ENCODE results near the gene PABPC4L.
"Not testable (repeated sequence)": the region's sequence is repeated elsewhere in the genome, so short reads cannot be mapped to it uniquely, and the experiment has no call there.

Gene PABPC4L

GRCh38 chr4:134201216-134202161 is at the start of gene PABPC4L:
Gene PABPC4L, minus strand, starts transcription at chr4:134201789. Its CDS starts 770 bp downstream, at chr4:134201019.
- peak; percentile 45 for DNase-seq
- in situ Hi-C loops (cut with HindIII; ENCODE audit: low pct_ligation_motif_present, low pct_unique_long_range_greater_than_20kb, low sequenced_read_pairs), result no loop called here

GRCh38 chr4:134251322-134251721 is 49.7 kb upstream of the PABPC4L start:
- in situ Hi-C loops (cut with HindIII; ENCODE audit: low pct_ligation_motif_present, low pct_unique_long_range_greater_than_20kb, low sequenced_read_pairs), result no loop called here
- no peak for DNase-seq

- DNase-seq, result no peak
- in situ Hi-C loops (cut with HindIII; ENCODE audit: low pct_ligation_motif_present, low pct_unique_long_range_greater_than_20kb, low sequenced_read_pairs), result no loop called here
Observed at GRCh38 chr4:134243742-134244713, 42.4 kb upstream of the PABPC4L start.

DNA sequence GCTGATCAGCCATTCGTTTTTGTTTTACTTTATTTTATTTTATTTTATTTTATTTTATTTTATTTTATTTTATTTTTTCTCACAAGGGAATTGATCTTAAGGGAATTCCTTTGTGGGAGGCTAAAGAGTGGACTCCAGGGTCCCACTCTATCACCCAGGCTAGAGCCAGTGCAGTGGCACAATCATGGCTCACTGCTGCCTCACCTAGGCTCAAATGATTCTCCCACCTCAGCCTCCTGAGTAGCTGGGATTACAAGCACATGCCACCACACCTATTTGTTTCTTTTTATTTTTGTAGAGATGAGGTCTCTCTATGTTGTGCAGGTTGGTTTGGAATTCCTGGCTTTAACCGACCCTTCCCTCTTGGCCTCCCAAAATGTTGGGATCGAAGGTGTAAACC is 17.5 kb upstream of the PABPC4L start:
- in situ Hi-C loops (cut with HindIII; ENCODE audit: low pct_ligation_motif_present, low pct_unique_long_range_greater_than_20kb, low sequenced_read_pairs), result no loop called here

GRCh38 chr4:134216411-134216810 is 14.8 kb upstream of the PABPC4L start:
- DNase-seq, result peak; percentile 29
- in situ Hi-C loops (cut with HindIII; ENCODE audit: low pct_ligation_motif_present, low pct_unique_long_range_greater_than_20kb, low sequenced_read_pairs), result no loop called here

More for the DNA sequence above, 17.5 kb upstream of the PABPC4L start:
- DNase-seq, result no peak

DNA sequence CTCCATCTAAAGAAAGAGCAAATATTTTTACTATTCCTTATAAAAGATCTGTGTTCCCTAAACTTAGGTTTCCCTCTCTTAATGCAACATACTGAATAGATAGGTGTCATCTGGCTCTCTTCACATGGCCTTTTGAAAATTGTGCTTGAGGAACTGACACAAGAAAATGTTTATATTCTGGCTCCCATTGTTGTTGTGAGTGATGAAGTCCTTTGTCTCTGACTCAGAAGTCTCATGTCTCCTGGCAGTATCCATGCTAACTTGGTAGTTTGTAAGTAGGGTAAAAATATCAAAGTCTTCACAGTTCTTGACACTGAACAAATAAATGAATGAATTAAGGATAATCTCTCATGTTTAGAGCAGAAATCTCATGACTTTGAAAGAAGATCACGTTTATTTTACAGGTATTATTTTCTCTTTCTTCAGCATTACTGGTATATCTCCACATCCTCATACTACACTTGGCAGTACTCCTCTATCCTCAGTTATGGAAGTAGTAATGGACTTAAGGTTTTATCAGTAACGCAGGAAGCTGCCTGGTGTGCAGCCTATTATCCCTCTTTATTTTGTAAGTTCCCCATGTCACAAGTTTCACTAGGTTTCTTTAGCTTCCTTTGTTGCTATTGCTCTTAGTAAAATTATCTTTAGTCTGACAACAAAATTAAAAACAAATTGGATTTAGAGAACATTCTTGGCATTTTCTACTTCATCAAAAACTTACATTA is 14.2 kb upstream of the PABPC4L start:
- no peak for DNase-seq
- in situ Hi-C loops (cut with HindIII; ENCODE audit: low pct_ligation_motif_present, low pct_unique_long_range_greater_than_20kb, low sequenced_read_pairs), result no loop called here

DNA sequence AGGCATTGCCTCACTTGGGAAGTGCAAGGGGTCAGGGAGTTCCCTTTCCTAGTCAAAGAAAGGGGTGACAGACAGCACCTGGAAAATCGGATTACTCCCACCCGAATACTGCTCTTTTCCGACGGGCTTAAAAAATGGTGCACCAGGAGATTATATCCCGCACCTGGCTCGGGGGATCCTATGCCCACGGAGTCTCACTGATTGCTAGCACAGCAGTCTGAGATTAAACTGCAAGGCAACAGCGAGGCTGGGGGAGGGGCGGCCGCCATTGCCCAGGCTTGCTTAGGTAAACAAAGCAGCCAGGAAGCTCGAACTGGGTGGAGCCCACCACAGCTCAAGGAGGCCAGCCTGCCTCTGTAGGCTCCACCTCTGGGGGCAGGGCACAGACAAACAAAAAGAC is 6.4 kb upstream of the PABPC4L start:
- in situ Hi-C loops (cut with HindIII; ENCODE audit: low pct_ligation_motif_present, low pct_unique_long_range_greater_than_20kb, low sequenced_read_pairs); DNase-seq: not testable (repeated sequence)

DNA sequence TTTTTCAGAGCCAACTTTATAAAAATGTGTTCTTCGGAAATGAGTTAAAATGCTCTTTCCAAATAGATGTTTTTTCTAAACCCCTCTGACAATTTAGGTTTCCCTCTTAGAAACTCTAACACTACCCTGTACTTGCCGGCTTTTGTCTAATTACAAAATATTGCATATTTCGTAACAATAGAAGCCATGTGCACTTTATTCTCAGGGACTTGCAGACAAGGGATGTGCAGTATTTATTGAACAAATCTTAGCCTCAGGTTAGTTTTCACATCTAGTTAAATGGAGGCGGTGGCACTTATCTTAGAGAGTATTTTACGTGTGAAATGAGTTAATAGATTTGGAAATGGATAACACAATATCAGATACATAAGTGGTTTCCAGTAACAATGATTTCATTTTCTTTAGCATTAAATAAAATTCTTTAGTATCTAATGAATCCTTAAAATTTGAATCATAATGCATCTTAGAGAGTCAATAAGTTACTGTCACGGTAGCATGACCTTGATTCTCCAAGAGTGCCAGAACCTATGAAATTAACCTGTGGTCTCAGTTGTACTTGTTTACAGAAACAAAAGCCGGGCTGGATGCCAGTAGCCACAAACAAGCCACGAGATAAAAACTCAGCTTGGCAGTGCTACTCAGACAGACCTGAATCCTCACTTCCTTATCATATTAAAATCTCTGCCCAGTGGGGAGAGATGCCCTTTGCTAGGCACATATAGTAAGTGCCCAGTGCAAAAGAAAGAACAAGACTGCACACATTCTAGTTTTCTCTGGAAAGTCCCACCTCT is 772 bp upstream of the PABPC4L start:
- DNase-seq, result no peak
- in situ Hi-C loops (cut with HindIII; ENCODE audit: low pct_ligation_motif_present, low pct_unique_long_range_greater_than_20kb, low sequenced_read_pairs), result no loop called here

DNA sequence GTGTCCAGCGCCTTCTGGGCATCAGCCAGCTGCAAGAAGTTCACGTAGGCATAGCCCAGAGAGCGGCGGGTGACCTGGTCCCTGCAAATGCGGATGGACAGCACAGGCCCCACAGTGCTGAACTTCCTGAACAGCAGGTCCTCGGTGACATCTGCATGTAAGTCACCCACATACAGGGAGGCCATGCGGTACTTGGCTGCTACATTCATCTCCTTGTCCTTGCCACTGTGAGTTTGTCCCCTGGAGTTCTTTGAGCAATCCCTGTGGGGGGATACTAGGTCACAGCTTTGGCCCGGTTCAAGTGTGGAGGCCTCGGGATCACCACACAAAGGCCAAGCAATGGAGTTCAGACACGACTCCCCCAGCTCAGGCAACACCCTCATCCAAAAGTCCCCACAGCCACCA is 776 bp downstream of the PABPC4L start:
- DNase-seq, result no peak
- in situ Hi-C loops (cut with HindIII; ENCODE audit: low pct_ligation_motif_present, low pct_unique_long_range_greater_than_20kb, low sequenced_read_pairs), result no loop called here

DNA sequence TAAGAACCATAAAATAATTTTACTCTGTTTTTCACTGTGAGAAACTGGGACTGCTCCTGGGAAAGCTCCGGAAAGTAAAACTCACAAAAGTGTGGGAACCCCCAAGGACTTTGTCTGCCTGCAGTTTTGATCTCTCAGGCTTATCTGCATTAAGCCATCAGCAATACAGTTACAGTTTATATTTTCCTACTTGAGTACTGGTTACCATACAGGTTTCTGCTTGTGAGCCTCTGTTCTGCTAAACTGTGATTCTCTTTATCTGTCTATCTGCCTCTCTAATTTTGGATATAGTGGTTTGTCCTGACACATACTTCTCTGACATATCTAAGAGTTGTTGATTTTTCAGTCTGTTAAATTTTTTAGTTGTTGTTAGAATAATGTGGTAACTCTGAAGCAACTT is 11.6 kb downstream of the PABPC4L start:
- no peak for DNase-seq
- in situ Hi-C loops (cut with HindIII; ENCODE audit: low pct_ligation_motif_present, low pct_unique_long_range_greater_than_20kb, low sequenced_read_pairs), result no loop called here

DNA sequence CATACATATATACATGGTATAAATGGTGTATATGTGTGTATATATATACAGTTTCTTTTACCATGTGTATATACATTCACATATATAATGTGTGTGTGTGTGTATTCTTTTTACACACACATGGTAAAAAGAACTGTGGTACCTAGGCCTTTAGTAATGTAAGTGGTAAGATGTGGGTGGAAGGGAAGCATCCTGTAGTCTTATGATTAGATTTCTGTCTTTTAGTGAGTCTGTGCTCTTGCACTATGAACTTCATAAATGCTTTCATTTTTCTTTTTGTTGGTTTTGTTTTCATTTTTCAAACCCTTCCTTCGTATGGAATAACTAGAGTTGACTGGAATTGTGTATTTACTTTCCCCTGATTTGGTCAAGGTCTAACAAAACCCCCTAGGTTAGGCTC is 12.1 kb downstream of the PABPC4L start:
- in situ Hi-C loops (cut with HindIII; ENCODE audit: low pct_ligation_motif_present, low pct_unique_long_range_greater_than_20kb, low sequenced_read_pairs), result no loop called here
- no peak for DNase-seq

DNA sequence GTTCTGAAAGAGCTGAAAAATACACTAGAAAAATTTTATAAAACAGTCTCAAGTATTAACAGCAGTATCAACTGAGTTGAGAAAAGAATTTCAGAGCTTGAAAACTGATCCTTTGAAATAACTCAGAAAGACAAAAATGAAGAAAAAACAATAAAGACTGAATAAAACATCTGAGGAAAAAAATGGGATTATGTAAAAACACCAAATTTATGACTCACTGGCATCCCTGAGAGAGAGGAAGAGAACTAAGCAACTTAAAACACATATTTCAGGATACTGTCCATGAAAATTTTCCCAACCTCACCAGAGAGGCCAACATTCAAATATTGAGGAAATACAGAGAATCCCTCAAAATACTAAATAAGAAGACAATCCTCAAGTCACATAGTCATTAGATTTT is 22.9 kb downstream of the PABPC4L start:
- in situ Hi-C loops (cut with HindIII; ENCODE audit: low pct_ligation_motif_present, low pct_unique_long_range_greater_than_20kb, low sequenced_read_pairs), result no loop called here
- DNase-seq, result no peak

GRCh38 chr4:134174271-134174670 is 27.3 kb downstream of the PABPC4L start:
- no peak for DNase-seq
- in situ Hi-C loops (cut with HindIII; ENCODE audit: low pct_ligation_motif_present, low pct_unique_long_range_greater_than_20kb, low sequenced_read_pairs), result no loop called here

DNA sequence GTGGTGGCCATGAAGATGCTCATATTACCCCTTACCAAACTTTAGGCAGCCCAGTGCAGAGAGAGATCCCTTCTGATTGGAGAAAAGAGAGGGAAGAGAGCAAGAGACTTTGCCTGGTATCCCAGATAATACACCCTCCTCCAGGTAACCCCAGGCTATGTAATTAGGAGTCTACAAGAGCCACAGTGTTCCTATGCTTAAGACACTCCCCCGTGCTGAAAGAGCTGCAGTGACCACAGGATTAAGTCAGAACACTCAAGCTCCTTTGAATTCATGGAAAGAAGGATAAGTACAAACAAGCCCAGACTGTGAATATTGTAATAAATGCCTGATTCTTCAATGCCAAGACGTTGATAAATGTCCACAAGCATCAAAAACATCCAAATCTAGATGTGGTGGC is 41.4 kb downstream of the PABPC4L start:
- DNase-seq, result no peak
- in situ Hi-C loops (cut with HindIII; ENCODE audit: low pct_ligation_motif_present, low pct_unique_long_range_greater_than_20kb, low sequenced_read_pairs), result no loop called here

GRCh38 chr4:134154097-134154496 is 47.5 kb downstream of the PABPC4L start:
- DNase-seq, result no peak
- in situ Hi-C loops (cut with HindIII; ENCODE audit: low pct_ligation_motif_present, low pct_unique_long_range_greater_than_20kb, low sequenced_read_pairs), result no loop called here

- in situ Hi-C loops (cut with HindIII; ENCODE audit: low pct_ligation_motif_present, low pct_unique_long_range_greater_than_20kb, low sequenced_read_pairs), result no loop called here
- no peak for DNase-seq
Observed at GRCh38 chr4:134147941-134148340, 53.6 kb downstream of the PABPC4L start.

Measured in ACHN (cell line).